ENCODE data around the gene PIGN.
A peak's percentile ranks its signal among the peaks of the same experiment; 100 is the strongest.
"Not testable (repeated sequence)": the region's sequence is repeated elsewhere in the genome, so short reads cannot be mapped to it uniquely, and the experiment has no call there.

Gene PIGN

GRCh38 chr18:62183578-62184195 is 3.2 kb downstream of the PIGN start:
- H3K4me3 ChIP-seq (ENCODE audit: low read depth, low read length), result no peak overlapping the region
- TF ChIP-seq CTCF (IDR thresholded peaks at IDR 0.05; ENCODE audit: control insufficient read depth, extremely low read depth, insufficient read depth), result peak; percentile 90
- DNase-seq (ENCODE audit: low read depth), result no peak

GRCh38 chr18:62182220-62182619 is 4.6 kb downstream of the PIGN start:
- no peak for DNase-seq (ENCODE audit: low read depth)
- H3K4me3 ChIP-seq (ENCODE audit: low read depth, low read length), result no peak overlapping the region
- peak; percentile 20; the same call in 1 of the 2 replicates for TF ChIP-seq CTCF (IDR thresholded peaks at IDR 0.05; ENCODE audit: control insufficient read depth, extremely low read depth, insufficient read depth)

- H3K4me3 ChIP-seq (ENCODE audit: low read depth, low read length), result no peak overlapping the region
- no peak for DNase-seq (ENCODE audit: low read depth)
- TF ChIP-seq CTCF (IDR thresholded peaks at IDR 0.05; ENCODE audit: control insufficient read depth, extremely low read depth, insufficient read depth), result no peak
Observed at GRCh38 chr18:62179213-62179612, 7.6 kb downstream of the PIGN start.

- no peak for DNase-seq (ENCODE audit: low read depth)
- TF ChIP-seq CTCF (IDR thresholded peaks at IDR 0.05; ENCODE audit: control insufficient read depth, extremely low read depth, insufficient read depth), result no peak
- no peak overlapping the region for H3K4me3 ChIP-seq (ENCODE audit: low read depth, low read length)
Observed at GRCh38 chr18:62177271-62177670, 9.6 kb downstream of the PIGN start.

- no peak for TF ChIP-seq CTCF (IDR thresholded peaks at IDR 0.05; ENCODE audit: control insufficient read depth, extremely low read depth, insufficient read depth)
- DNase-seq (ENCODE audit: low read depth), result no peak
- no peak overlapping the region for H3K4me3 ChIP-seq (ENCODE audit: low read depth, low read length)
Observed at GRCh38 chr18:62175521-62175920, 11.3 kb downstream of the PIGN start.

- no peak overlapping the region for H3K4me3 ChIP-seq (ENCODE audit: low read depth, low read length)
- TF ChIP-seq CTCF (IDR thresholded peaks at IDR 0.05; ENCODE audit: control insufficient read depth, extremely low read depth, insufficient read depth), result no peak
- no peak for DNase-seq (ENCODE audit: low read depth)
Observed at GRCh38 chr18:62172298-62172697, 14.6 kb downstream of the PIGN start.

- no peak for DNase-seq (ENCODE audit: low read depth)
- no peak for TF ChIP-seq CTCF (IDR thresholded peaks at IDR 0.05; ENCODE audit: control insufficient read depth, extremely low read depth, insufficient read depth)
- no peak overlapping the region for H3K4me3 ChIP-seq (ENCODE audit: low read depth, low read length)
Observed at GRCh38 chr18:62170857-62171256, 16.0 kb downstream of the PIGN start.

- not testable (repeated sequence) for DNase-seq (ENCODE audit: low read depth); H3K4me3 ChIP-seq (ENCODE audit: low read depth, low read length)
Observed at GRCh38 chr18:62166524-62166923, 20.3 kb downstream of the PIGN start.
